Skin of body (tissue), 2 donors: ENCODE data around the gene FOSL2. TPM values are rescaled to one million over a fixed set of nuclear protein-coding genes. Genes with fewer than 3 reads are reported as not detected.

Source experiments
- DNase-seq: peaks from one replicate; lab custom pipeline; 2025; lab: John Stamatoyannopoulos, UW
- total RNA-seq: library from RNA; depleted of rRNA; stranded (reverse); fragments of >200 nt; gene quantifications from one replicate; pipeline ENCODE4 v1.2.3, GENCODE V29; 2014

The FOSL2 gene
- total RNA-seq, 1 donor from 2014 or later = 62.8 TPM

DNA sequence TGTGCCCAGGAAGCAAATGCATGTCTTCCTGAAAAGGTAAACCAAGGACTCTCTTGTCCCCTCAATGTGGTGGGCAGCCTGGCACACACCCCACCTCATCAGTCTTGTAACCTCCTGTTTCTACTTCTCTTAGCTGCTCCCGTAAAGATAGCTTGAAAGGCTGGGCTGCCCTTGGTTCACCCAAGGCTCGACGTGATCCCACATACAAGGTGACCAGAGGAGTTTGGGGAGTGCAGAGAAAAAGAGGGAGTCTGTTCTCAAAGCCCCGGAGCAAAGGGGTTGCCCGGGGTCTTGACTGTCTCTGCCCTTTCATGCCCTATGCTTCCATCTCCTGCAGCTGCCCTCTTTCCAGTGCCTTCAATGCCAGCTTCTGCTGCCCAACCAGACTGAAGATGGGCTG is 18.3 kb upstream of the FOSL2 start:
- DNase-seq = no peak

DNA sequence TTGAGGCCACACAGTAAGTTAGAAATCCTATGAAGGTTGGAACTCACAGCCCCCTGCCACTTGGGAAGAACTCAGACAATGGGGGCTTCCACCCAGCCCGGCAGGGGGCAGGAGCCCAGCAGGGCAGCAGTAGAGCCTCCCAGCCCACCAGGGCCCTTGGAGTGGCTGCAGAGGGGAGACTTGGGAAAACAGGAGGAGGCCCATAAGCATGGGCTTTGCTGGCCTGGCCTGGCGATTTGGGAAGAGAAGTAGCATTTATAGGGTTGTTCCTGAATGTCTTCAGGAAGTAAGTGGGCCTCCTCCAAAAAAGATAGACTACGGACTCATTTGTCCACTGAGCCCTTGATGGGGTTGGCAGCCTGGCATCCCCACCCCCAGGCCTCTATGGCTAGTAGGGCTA is 17.4 kb upstream of the FOSL2 start:
- DNase-seq = no peak

DNA sequence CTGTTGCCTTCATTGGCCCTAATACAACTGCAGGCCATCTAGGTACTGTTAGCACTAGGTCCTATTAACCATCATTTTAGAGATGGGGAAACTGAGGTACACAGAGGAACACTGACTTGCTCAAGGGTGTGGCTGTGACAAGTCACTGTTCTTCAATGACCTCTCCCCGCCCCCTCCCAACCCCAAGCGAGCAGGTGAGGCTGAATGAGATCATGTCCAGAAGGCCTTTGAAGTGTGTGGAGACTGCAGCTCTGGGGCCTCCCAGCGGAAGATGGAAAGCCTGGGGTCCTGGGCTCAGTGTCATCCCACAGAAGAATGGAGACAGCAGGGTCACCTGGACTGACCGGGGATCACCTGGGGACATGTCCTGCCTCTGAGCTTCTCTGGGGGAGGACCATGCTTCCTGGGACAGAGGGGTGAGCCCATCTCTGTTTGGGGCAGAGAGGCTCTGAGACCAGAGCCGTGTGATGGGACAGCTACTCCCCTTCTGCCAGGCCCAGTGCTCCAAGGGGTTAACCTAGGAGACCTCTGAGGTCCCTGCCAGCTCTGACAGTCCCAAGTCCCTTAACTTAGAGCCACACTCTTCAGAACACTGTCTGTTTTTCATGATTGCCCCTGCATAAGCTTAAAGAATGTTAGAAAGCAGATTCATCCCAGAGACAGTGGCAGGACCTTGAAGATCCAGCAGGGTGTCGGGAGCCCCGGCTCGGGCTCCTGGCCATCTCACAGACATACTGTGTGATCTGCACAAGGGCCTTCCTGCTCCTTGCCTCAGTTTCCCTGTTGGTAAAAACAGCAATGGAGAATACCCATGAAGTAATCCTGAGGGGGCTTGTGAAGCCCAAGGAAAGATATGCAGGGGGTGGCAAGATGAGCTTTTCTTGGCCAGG is 16.7 kb upstream of the FOSL2 start:
- DNase-seq = no peak

DNA sequence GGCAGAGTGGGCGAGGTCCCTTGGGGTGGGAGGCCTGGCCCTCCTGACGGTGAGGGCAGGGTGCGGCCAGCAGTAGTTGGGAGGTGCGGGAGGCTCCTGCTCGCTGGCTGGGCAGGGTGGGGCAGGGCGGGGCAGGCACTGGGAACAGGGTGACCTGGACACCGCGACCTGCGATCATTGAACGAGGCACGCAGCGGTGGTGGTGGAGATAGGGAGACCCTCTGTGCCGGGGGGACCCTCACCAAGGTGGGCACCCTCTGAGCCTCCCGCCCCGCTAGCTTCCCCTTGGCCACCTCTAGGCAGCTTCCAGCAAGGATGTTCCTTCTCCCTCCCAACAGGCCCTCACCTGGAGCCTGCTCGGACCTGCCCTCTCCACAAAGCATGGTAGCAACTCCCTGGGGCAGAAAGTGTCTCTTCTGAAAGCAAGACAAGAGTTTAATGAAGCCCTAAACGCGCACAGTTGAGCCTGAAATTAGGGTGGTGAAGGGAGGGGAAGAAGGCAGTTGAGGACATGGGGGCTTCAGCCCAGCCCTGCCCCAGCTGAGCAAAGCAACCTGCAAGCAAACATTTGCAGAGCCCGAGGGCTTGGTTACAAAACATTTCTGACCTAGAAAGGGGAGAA is 15.4 kb upstream of the FOSL2 start:
- DNase-seq = no peak

DNA sequence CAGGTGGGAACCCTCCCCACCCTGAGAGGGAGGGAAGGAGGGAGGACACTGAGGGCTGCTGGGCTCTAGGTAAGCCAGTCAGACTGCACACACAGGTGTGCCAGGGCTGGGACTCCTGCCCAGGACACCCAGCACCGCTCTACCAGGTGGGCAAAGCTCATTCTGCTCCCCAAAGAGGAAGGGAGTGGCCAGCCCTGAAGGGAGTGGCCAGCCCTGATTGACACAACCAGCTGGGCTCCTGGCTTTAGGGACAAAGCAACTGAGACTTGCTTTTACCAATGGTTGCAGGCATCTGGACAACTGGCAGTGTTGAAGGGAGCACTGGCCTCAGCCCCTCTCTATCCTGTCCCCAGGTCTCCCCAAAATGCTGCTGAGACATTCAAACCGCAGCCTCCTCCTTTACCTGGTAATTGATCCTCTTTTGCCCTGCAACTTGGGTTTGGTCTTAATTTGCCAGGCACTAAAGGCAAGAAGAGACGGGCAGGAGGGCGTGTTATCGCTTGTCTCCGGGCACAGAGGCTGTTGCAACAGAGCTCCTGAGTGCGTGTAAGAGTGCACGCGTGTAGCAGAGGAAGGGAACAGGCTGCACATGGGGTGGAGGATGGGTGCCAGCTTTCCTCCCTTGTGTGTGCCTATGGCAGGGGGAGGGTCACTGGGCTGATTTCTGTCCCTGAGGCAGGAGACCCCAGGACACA is 14.5 kb upstream of the FOSL2 start:
- no peak for DNase-seq

DNA sequence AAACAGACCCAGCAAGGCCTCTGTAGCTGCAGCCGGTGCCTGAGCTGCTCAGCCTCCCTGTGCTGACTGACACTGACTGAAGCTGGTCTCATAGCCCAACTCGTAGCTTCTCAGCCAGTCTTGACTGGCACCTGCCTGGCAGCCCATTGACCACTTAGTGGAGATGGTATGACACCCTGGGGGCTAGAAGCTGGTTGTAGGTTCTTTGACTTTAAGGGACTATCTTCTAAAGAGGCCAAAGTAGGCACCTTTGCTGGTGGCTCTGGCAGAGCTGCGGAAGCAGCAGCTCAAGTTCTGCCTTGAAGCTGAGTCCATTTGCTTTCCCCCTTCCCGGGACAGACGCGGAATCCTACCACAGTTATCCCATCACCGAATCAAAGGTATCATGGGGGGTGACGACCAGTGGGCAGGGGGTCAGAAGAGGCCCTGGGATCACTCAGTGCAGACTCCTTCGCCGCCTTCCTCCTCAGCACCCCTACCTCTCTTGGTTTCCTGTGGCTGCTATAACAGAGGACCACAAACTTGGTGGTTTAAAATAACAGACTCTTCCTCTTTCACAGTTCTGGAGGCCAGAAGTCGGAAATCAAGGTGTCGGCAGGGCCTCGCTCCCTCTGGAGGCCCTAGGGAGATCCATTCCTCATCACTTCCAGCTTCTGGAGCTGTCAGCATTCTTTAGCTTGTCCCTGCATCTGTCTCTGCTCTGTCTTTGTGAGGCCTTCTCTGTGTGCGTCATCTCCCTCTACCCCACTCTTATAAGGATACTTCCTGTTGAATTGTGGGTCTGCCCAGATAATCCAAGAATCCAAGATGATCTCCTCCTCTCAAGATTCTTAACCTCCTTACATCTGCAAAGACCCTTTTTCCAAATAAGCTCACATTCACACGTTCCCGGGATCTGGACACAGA is 13.7 kb upstream of the FOSL2 start:
- DNase-seq = no peak

DNA sequence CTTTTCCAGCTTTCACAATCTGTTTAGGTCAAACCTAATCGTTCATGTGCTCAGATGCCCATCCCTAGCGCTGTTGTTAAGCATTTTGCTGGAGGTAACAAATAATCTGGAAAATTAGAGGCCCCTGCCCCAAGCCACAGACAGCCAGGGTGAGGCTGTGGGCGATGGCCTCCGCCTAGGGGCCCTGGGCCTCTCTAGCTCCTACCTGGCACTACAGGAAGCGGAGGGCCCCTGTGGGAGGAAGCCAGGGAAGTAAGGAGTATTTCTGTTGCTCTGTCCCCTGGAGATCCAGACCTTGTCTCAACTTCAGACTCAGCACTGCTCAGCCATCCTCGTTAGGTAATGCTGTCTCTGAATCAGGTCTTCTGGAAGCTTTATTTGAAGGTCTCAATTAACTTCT is 12.4 kb upstream of the FOSL2 start:
- no peak for DNase-seq

DNA sequence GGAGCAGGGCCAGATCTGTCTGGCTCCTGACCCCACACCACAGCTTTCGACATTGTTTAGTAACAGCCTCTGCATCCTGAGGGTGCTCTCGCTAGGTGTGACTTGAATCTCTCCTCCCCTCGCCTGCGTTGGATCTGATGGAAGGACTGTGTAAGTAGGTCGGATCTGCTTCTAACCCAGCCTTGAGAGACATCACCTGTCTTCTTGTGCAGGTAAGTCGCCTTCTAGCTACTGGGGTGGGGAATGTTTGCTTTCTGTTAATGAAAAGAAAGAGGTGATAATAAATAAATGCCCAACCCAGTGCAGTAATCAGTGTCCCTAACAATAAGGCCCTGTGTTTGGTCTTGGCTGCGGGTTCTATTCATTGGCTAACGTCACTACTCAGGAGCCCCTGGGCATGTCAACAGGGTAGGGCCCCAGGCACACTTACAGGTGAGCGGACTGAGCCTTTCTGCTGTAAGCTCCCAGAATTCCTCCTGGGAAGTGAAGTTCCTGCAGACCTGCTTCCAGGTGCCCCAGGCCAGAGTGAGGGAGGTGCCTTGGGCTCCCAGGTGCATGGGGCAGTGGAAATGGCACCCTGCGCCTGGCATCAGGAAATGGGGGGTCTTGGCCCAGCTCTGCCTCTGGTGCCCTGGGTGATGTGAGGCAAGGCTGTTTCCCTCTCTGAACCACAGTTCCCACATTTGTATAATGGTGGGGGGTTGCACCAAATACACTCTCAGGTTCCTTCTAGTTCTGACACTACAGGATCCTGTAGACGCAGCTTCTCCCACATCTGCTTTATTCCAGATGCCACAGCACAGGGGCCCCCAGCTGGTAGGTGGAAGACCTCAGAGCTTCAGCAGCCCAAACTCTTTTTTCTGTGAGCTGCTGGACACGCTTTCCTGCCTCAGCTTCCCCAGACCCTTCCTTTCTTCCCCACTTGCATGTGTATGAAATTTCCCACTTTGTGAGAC is 11.2 kb upstream of the FOSL2 start:
- no peak for DNase-seq

DNA sequence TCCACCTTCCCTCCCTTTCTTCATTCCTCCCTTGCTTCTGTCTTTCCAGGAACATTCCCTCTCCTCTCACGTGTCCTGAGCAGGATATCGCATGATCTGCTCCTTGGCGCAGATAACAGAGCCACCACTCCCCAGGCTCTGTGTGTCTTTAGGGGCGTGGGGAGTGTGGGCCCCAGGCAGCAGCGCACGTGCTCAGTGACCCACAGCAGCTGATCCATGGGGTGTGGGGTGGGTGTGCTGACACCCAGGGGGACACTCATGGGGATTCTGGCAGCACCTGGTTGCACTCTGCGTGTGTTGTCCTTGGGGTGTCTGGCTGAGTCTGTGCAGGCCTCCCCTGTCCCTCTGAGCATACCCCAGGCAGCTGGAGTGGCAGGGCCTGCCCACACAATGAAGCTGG is 9.9 kb upstream of the FOSL2 start:
- no peak for DNase-seq

DNA sequence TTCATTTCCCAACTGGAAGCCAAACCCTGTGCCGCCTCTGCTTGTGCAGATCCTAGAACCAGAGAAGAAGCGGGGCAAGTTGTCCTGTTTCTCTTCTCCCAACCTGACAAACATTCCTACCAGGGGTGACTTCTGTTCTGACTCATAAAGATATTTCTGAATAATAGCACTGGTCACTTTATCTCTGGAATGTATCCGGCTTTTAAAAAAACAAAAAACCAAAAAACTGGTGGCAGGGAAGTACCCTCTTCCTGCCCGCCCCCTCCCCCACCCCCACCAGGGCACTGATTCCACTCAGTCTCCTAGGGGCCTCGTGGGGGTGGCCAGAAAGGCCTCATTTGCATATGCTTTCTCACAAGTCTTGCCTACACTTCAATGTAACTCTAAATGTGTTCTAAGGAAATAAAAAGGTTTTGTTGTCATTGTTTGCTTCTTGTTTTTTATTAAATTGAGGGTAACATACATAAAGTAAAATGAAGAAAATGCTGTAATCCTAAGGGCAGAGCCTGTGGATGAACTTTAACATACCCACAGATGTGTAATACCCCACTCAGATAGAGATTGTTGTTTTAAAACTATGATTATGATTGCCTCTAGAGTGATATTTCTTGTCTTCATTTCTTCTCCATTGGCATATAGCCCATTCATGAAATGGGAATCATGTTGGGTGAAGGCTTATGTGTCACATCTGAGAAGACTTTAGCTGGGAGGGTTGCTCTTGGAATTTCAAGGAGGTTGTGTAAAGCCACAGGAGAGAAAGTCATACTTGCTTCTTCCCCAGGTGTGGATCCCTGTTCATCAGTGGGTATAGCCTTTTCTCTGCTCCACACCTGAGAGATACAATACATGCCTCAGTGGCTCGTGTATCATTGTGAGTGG is 5.3 kb upstream of the FOSL2 start:
- DNase-seq = no peak

DNA sequence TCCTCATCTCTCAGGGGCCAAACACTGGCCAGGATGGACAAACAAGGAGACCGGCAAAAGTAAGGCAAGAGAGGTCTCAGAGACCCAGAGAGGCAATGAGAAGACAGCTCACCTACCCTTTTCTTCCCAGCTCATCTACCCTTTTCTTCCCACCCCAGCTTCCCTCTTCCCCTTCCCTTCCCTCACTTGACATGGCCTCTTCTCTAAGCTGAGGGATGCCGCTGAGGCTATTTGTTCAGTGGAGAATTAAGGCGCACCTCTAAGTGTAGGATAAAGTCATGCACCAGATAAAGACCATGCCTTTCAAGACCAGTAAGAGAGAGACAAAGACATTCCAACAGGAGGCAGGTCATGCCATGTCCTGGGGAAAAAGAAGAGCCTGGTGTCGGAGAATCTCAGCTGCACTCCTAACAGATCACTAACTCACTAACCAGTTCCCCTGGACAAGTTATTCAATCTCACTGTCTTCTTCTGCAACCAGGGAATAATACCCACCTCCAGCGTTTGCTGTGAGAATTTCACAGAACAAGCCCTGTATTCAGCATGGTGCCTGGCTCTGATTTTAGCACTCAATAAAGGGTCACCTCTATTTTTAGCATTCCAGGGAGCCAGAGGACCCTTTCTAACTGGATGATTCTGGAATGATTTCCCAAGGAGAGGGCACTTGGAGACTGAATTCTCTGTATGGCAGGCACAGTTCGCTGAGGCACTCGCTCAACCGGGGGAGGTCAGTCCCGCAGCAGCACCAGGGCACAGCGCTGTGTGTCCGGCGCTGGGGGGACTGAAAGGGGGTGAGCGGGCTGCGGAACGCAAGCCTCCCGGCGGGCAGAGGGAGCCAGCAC is 3.0 kb upstream of the FOSL2 start:
- DNase-seq = no peak

DNA sequence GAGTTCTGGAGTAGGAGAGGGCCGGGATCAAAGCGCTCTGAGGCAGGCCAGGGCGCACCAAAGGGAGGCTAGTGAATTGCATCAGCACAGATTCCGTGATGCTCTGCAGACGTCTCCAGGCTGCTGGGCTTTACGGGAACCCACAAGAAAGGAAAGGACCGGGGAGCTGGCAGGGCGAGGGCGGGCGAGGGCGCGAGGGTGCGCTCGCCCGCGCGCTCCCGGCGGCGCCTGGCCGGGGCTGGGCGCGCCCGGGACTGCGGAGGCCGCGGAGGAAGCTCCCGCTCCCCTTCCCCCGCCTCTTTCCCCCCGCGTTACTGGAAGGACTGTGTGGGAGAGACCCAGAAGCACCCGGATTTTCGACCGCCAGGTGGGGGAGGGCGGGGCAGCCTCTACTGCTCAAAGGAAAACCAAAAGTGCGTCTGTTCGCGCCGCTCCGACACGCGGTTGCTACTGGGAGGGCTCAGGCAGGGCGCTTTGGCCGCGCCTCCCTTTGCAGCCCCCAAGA is 2.4 kb upstream of the FOSL2 start:
- DNase-seq = peak; percentile 76

DNA sequence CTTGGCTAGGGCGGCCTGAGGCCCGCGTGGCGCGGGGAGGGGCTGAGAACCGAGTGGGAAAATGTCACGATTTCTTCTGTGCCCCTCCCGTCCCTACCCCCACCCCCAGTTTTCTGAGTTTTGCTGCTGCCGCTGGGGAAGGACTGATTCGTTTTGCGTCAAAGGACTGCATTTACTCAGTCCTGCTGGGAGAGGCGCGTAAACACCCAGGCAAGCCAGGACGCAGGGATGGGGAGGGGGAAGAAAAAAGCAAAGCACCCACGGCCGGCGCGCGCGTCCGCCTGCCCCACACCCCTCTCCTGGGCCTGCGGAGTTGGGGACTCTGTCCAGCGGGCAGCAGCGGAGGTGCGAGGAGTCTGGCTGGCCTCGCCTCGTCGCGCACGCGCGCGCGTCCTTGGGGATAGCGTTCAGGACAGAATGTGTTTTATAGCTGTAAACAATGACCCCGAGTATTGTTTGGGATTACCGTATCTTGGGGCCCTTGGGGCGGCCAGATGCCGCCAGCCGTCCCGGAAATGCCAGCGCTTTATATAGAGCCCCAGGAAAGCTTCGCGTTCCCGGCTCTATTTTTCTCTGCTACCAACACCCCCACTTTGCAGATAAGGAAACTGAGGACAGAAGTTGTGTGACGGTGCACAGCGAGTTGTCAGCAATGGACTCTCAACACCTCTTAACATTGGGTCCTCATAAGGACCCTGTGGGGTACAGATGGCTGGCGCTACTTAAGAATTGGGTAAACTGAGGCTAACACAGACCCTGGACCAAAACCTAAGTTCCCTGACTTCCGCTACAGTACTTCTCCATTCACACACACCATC is 1.7 kb upstream of the FOSL2 start:
- peak; percentile 86 for DNase-seq

DNA sequence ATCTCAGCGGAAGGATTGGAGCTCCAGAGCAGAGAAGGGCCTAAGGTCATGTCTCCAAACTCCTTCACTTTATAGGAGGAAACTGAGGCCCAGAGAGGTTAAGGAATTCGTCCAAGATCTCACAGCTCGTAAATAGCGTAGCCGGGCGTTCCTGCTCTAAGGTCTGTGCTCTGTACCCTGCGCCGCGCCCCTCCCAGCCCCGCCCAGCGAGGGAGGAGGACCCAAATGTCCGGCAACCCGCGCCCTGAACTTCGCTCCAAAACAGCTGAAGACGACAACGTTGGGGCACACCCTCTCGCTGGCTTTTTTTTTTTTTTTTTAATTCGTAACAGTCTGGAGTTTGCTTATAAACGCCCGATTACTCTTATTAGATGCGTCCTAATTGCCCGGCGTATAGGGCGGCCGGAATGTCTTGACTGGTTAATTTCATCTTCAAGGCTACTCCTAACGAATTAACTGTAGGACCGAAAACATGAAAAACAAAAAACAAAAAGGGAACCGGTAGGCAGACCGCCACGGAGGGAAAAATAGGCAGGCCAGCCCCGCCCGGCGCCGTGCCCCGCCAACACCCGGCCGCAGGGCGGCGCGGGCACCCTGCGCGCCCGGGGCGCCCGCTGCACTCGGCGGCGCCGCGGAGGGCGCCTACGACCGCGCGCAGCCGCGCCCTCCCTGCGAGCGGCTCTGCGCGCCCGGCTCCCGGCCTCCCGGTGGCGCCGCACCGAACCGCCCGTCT is 928 bp upstream of the FOSL2 start:
- DNase-seq = peak; percentile 88

DNA sequence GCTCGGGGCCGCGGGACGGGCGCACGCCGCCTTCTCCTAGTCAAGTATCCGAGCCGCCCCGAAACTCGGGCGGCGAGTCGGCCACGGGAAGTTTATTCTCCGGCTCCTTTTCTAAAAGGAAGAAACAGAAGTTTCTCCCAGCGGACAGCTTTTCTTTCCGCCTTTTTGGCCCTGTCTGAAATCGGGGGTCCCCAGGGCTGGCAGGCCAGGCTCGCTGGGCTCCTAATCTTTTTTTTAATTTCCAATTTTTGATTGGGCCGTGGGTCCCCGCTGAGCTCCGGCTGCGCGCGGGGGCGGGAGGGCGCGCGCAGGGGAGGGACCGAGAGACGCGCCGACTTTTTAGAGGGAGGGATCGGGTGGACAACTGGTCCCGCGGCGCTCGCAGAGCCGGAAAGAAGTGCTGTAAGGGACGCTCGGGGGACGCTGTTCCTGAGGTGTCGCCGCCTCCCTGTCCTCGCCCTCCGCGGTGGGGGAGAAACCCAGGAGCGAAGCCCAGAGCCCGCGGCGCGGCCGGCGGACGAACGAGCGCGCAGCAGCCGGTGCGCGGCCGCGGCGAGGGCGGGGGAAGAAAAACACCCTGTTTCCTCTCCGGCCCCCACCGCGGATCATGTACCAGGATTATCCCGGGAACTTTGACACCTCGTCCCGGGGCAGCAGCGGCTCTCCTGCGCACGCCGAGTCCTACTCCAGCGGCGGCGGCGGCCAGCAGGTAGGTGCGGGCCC is 617 bp downstream of the FOSL2 start:
- peak; percentile 39 for DNase-seq
